Activated CD4-positive, alpha-beta T cell treated with anti-CD3 and anti-CD28 coated beads for 4 hours (primary cell): ENCODE data around the gene RNASE12.
"Not testable (repeated sequence)": the region's sequence is repeated elsewhere in the genome, so short reads cannot be mapped to it uniquely, and the experiment has no call there.

Experiments used
- DNase-seq, 2 donors: peaks; one replicate each; pipeline ENCODE4 v3.0.0-alpha.2; 2020

RNASE12 gene

GRCh38 chr14:20578325-20578724 is 12.9 kb downstream of the RNASE12 start:
- DNase-seq = no peak

- DNase-seq = not testable (repeated sequence)
These were observed 18.7 kb downstream of the RNASE12 start for GRCh38 chr14:20572382-20572990.

GRCh38 chr14:20570720-20571119 is 20.5 kb downstream of the RNASE12 start:
- not testable (repeated sequence) for DNase-seq

- DNase-seq = not testable (repeated sequence)
These were observed 21.3 kb downstream of the RNASE12 start for GRCh38 chr14:20569865-20570264.

- no peak for DNase-seq
These were observed 22.1 kb downstream of the RNASE12 start for GRCh38 chr14:20569066-20569465.

- DNase-seq = no peak
These were observed 22.8 kb downstream of the RNASE12 start for GRCh38 chr14:20568393-20568792.

- not testable (repeated sequence) for DNase-seq
These were observed 24.0 kb downstream of the RNASE12 start for GRCh38 chr14:20567199-20567598.

- DNase-seq = no peak
These were observed 26.6 kb downstream of the RNASE12 start for GRCh38 chr14:20564501-20564997.

- DNase-seq = no peak
These were observed 27.2 kb downstream of the RNASE12 start for GRCh38 chr14:20563971-20564370.

- DNase-seq = no peak
These were observed 30.2 kb downstream of the RNASE12 start, which contains the start of gene RNASE9 for GRCh38 chr14:20560961-20561360. Gene RNASE9, minus strand, starts transcription at chr14:20561047.

- DNase-seq = no peak
These were observed 31.7 kb downstream of the RNASE12 start for GRCh38 chr14:20559461-20559904.

GRCh38 chr14:20557212-20557542 is 34.0 kb downstream of the RNASE12 start:
- DNase-seq = no peak

- no peak for DNase-seq
These were observed 34.5 kb downstream of the RNASE12 start for GRCh38 chr14:20556500-20557211.

- DNase-seq = no peak
These were observed 35.3 kb downstream of the RNASE12 start for GRCh38 chr14:20555845-20556244.

GRCh38 chr14:20553024-20553423 is 38.2 kb downstream of the RNASE12 start:
- no peak for DNase-seq

GRCh38 chr14:20551606-20552005 is 39.6 kb downstream of the RNASE12 start:
- no peak for DNase-seq

- DNase-seq = no peak
These were observed 40.2 kb downstream of the RNASE12 start for GRCh38 chr14:20550926-20551325.

- DNase-seq = no peak
These were observed 42.6 kb downstream of the RNASE12 start for GRCh38 chr14:20548414-20549158.

- no peak for DNase-seq
These were observed 44.3 kb downstream of the RNASE12 start for GRCh38 chr14:20546877-20547276.
